SW 1271 (cell line): Measurements from ENCODE around the gene TSPAN4.
A peak's percentile ranks its signal among the peaks of the same experiment; 100 is the strongest.

ENCODE experiments used
- DNase-seq, 2 experiments: peaks; one replicate each; lab custom pipeline; 2025; lab: John Stamatoyannopoulos, UW

TSPAN4 gene

GRCh38 chr11:865462-866430 lies 23.1 kb downstream of the TSPAN4 start:
- DNase-seq = no peak

GRCh38 chr11:866481-866880 lies 23.8 kb downstream of the TSPAN4 start:
- DNase-seq = no peak

GRCh38 chr11:867856-868358 lies 25.3 kb downstream of the TSPAN4 start:
- no peak for DNase-seq

GRCh38 chr11:868394-868793 lies 25.7 kb downstream of the TSPAN4 start:
- DNase-seq = no peak

- DNase-seq = no peak
These were observed 26.1 kb downstream of the TSPAN4 start for GRCh38 chr11:868802-869201.

GRCh38 chr11:869399-870126 lies 26.9 kb downstream of the TSPAN4 start:
- no peak for DNase-seq

- peak in 1 of 2 experiments; percentile 14 for DNase-seq
These were observed 27.4 kb downstream of the TSPAN4 start for GRCh38 chr11:870127-870413.

DNA sequence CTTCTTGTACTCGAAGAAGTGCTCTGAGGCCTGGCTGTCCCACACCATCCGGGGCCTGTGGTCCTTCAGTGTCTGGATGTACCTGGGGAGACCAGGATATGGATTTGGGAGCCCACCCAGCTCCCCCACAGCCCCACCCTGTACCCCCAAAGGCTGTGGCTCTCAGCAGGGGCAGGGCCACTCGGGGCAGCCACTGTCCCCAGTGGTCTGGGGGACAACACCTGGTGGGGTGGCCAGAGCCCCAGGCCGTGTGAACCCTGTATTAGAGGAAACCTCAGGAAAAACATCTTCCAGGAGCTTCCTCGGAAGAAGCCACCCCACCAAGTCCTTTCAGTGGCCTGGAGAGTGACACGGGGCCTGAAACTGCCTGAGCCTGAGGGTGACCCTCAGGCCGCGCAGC lies 27.8 kb downstream of the TSPAN4 start:
- no peak for DNase-seq

DNA sequence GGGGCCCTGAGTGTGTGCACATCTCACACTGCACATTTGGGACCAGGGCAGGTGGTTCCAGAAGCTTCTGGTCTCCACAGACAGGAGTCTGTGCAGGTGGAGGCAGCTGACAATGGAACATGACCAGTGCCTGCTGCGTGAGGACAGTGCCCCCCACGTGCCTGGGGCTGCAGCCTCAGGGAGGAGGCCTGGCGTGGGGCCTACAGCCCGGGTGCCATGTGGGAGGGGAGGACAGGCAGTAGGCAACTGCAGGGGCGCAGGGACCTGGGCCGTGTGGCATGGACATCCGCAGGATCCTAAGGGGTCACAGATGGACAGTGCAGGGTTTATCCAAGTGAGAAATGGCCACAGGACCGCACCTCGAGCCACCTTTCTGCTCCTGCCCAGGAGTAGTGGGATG lies 28.8 kb downstream of the TSPAN4 start:
- DNase-seq = no peak

GRCh38 chr11:872799-873198 lies 30.1 kb downstream of the TSPAN4 start:
- no peak for DNase-seq

- no peak for DNase-seq
These were observed 31.1 kb downstream of the TSPAN4 start for GRCh38 chr11:873706-874105.

- no peak for DNase-seq
These were observed 32.6 kb downstream of the TSPAN4 start for GRCh38 chr11:875203-875602.

DNA sequence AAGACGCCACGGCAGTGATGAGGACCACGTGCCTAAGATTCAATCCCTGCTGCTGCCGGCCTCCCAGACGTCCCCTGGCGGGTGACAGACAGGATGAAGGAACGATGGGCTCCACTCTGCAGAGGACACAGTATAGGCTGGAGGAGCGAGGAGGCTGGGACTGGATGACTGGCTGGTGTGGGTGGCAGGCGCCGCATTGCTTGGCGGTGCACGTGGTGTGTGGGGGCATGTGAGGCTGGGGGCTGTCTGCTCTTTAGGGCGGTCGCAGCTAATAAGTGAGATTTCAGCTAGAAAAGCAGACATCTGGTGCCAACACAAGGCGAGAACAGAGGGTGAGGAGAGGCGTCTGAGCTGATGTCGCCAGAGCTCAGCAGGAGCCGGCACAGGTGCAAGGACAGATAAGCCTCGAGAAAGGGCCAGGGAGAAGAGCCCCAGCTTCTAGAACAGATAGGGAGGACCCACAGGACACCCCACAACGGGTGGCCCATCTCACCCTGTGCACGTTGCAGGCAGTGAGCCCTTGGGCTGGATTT lies 33.2 kb downstream of the TSPAN4 start:
- no peak for DNase-seq

DNA sequence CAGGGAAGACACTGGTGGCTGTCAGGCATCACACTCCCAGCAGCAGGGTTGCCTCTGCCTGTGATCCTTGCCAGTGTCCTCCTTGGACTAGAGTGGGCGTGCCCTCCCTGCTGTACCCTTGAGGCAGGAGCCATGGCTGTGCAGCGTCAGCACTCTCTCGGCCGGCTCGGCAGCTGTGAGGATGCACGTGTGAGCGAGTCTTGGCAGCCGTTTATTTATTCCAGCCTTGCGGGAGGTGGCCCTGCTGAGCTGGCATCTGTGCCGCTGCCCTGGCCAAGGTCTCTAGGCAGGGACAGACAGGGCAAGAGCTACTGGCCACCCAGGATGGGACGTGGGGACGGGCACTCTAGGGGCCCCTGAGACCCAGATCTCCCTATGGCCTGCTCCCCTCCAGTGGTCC lies 33.9 kb downstream of the TSPAN4 start:
- no peak for DNase-seq

DNA sequence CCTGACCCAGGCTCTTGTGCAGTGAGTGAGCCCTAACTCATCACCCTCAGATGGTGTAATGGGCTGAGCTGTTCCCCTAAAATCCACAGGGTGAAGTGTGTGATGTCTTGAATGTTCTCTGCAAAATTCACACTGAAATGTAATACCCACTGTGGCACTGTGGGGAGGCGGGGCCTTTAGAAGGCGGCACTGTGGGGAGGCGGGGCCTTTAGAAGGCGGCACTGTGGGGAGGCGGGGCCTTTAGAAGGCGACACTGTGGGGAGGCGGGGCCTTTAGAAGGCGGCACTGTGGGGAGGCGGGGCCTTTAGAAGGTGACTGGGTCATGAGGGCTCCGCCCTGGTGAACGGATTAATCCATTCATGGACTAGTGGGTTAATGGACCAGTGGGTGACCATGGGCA lies 34.9 kb downstream of the TSPAN4 start:
- DNase-seq = peak in 1 of 2 experiments; percentile 32

- no peak for DNase-seq
These were observed 37.8 kb downstream of the TSPAN4 start for GRCh38 chr11:880447-880846.

DNA sequence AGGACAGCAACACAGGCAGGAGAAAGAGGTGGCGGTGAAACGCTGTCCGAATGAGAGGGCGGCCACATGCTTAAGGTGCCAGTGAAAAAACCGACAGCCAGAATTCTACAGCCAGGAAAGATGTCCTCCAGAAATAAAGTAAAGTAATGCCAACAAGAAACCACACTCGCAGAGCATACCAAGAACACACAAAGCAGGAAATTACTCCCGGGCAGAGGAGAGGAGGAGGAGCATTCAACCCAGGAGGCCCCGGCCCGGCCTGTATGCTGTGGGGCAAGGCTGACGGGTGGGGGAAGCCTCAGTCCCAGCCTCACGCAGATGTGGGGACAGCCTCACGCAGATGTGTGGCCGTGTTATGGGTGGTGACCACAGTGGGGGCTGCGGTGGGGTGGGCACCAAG lies 39.9 kb downstream of the TSPAN4 start:
- no peak for DNase-seq

DNA sequence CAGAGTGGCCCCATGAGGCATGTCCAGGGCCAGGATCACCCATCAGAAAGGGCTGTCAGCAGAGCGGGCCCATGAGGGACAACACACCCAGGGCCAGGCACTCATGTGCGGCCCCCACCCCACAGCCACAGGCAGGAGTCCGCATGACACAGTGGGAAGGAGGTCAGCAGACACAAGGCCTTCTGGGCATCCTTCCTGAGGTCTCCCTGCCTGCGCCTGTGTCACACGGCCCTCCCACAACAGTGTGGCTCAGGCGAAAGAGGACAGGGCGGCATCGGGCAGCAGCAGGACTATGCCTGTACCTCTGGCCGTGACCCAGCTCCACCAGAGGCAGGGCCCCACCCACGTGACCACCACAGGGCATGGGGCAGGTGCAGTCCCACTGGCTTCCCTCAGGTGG lies 40.9 kb downstream of the TSPAN4 start:
- no peak for DNase-seq

- DNase-seq = no peak
These were observed 42.0 kb downstream of the TSPAN4 start for GRCh38 chr11:884578-885070.

GRCh38 chr11:886568-886967 lies 43.9 kb downstream of the TSPAN4 start:
- no peak for DNase-seq

DNA sequence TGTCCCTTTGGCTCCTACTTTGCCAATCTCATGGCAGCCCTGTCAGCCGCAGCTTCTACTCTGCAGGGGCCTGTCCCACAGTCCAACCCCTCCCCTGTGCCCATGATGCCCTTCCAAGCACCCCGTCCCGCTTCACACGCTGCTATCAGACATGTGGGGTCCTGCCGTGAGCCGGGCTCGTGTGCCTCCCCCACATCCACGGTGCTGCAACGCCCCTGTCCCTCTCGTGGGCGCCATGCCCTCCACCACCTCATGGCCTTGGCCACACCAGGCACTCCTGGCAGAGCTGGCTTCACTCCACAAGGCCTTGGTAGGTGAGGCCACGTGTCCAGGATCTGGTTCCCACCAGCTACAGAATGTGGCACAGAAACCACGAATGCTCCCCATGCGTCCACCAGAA lies 44.9 kb downstream of the TSPAN4 start:
- no peak for DNase-seq

DNA sequence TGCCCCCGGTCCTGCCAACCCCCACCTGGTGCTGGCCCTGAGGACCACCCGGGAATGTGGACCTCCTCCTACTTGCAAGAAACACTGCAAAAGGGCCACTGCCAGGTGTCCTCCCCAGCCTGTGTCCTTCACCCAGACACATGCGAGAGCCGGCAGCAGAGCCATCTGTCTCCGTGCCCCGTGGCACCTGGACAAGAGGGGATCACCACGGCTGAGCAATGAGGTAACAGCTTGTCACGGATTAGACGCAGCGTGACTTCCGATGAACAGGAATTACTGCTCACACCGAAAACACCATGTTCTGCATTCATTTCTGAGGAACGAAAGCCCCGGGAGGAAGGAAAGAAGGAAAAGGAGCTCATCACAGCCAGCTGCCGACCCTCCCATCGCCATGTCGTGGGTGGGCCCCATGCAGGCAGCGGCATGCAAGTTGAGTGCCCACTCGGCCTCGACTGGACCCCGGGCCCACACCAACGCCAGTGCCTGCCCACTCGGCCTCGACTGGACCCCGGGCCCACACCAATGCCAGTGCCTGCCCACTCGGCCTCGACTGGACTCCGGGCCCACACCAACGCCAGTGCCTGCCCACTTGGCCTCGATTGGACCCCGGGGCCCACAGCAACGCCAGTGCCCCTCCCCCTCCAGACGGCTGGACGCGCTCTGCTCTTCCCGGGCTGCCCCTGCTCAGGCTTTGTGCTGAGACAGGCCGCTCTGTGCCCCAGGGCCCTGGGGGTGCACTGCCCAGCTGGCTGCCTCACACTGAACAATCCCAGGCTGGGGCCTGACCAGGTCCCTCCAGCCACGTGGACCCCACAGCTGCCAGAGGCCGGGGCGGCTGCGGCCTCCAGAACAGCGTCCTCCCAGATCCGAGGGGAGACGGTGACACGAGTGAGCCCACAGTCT lies 45.9 kb downstream of the TSPAN4 start:
- no peak for DNase-seq
